ENCODE measurements around the gene GSTM3. TPM values are rescaled to one million over a fixed set of nuclear protein-coding genes. Genes with fewer than 3 reads are reported as not detected.

Gene GSTM3
- total RNA-seq, 4 donors from 2014 or later = 61.1 to 162 (median 132) TPM

DNA sequence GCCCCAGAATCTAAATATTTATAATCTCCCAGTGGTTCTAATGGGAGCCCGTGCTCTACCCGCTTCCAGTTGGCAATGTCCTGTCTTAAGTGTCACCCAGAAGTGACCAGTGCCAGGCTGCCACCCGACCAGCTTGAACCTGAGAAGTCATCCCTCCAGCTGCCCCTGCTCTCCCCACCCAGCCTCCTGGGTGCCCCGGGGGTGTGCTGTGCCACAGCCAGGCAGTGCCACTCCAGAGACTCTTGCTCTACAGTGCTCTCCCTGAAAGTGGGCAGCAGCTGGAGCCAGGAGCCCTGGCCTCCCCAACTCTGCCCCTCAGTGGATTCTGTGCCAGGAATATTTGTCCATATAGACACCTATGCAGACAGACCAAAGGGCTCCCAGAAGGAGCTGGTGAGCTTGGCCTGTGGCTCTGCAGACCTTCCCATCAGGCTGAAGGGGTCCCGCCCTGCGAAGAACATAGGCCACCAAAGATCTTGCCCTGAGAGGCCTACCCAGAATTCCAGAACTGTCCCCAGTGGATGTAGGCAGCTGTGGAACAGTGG, 31.9 kb upstream of the GSTM3 start:
- 88 to 97% methylated on average over 4 to 6 of the region's 6 CpGs for WGBS, 2 donors
- no peak for TF ChIP-seq POLR2A (IDR thresholded peaks at IDR 0.05)
- TF ChIP-seq CTCF (IDR thresholded peaks at IDR 0.05) = no peak
- peaks cover 0 to 21% of the 10 kb centered on the region in 2 donors for H3K4me1 ChIP-seq
- H3K27me3 ChIP-seq = no peaks in the 10 kb centered on the region
- intact Hi-C loops (cut with DNase I) = loop anchor here (2.0 kb wide), 1 partner anchor 132 kb away; no protein-coding TSS in a partner anchor
- H3K4me3 ChIP-seq (replicated peaks in 1 of 3) = no peak overlapping the region
- H3K9me3 ChIP-seq = no peaks in the 10 kb centered on the region
- no peak for DNase-seq
- H3K36me3 ChIP-seq = no peaks in the 10 kb centered on the region
- no peak overlapping the region for H3K27ac ChIP-seq

DNA sequence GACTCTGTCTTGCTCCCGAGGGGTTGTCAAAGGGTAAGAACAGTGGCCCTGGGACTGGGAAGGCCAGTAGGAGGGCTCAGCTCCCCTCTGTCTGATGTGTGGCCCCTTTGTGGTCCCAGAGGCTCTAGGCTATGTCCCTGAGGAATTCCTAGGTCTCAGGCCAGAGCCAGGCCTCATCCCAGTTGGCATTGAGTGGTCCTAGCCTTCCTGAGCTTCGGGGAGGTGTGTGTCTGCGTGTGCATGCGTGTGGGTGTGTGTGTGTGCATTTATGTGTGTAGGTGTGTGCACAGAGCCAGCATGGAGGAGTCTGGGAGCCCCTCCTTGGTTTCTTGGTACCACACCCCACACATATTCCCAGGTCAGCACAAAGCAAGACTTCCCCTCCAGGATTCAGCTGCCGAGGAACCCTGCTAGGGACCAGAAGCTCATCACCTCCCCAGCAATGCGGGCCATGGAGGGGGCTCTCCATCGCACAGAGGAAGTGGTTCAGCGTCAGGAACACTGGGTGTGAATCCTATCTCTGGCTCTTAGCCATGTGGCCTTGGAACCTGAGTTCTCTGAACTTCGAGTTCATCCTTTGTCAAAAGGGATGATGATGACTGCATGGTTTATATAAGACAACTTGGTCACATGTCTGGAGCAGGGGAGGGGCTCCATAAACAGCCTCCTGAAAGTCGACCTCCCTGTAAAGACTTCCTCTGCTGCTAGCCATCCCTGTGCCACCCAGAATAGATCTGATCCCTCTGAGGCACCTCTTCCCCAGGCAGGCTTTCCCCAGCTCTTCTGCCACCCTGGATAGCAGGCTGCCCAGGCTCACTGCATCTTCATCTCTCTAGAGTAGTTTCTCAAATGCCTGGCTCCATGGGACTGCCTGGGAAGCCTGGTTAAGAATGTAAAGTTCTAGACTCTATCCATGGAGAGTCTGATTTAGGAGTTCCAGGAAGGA, 31.1 kb upstream of the GSTM3 start:
- H3K9me3 ChIP-seq = no peaks in the 10 kb centered on the region
- no peaks in the 10 kb centered on the region for H3K27me3 ChIP-seq
- H3K4me3 ChIP-seq (replicated peaks in 1 of 3) = no peak overlapping the region
- H3K27ac ChIP-seq = no peak overlapping the region
- 73 to 91% methylated on average over 7 to 10 of the region's 10 CpGs for WGBS, 2 donors
- no peak for TF ChIP-seq CTCF (IDR thresholded peaks at IDR 0.05)
- TF ChIP-seq POLR2A (IDR thresholded peaks at IDR 0.05) = no peak
- no peaks in the 10 kb centered on the region for H3K36me3 ChIP-seq
- intact Hi-C loops (cut with DNase I) = loop anchor here (2.0 kb wide), 1 partner anchor 131 kb away; no protein-coding TSS in a partner anchor
- peaks cover 0 to 19% of the 10 kb centered on the region in 2 donors for H3K4me1 ChIP-seq
- no peak for DNase-seq

DNA sequence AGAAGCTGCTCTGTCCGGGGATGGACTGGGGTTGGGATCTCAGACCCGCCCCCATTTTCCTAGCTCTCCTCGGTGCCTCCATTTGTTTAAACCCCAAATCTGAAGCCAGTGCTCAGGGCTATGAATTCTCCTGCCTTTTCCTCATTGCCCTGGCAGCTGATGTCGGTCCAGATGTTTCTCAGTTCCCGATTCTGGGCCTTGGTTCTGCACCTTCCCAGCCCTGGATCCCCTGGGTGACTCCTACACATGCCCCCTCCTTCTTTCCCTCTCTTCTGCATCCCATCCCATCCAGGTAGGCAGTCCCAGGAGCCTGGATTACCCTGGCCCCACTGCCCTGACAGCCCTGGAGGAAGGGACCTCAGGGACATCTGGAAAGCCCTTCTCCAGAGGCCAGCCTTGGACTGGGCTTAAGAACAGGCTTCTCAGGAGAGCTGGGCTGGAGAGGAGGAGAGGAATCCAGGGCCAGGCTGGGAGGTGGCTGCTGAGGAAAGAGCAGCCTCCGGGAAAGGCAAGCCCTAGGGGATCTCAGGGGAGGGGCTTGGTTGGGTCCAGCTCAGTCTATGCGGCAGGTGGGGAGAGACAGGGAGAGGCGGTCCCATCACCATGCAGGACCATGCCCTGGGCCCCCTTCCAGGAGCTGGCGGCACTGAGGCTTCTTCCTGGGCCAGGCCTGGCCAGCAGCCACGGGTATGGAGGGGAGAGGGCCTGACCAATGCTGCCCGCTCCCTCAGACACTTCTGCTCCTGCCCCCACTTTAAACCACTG, 29.7 kb upstream of the GSTM3 start:
- DNase-seq = peak; percentile 77 to 86
- H3K36me3 ChIP-seq = no peaks in the 10 kb centered on the region
- TF ChIP-seq POLR2A (IDR thresholded peaks at IDR 0.05) (no peak), CTCF (IDR thresholded peaks at IDR 0.05) (no peak)
- intact Hi-C loops (cut with DNase I) = no loop called here
- H3K27me3 ChIP-seq = no peaks in the 10 kb centered on the region
- 61 to 65% methylated on average over 9 to 11 of the region's 11 CpGs for WGBS, 2 donors
- H3K4me3 ChIP-seq (replicated peaks in 1 of 3) = no peak overlapping the region
- H3K27ac ChIP-seq = no peak overlapping the region
- peaks cover 0 to 17% of the 10 kb centered on the region in 2 donors for H3K4me1 ChIP-seq
- H3K9me3 ChIP-seq = no peaks in the 10 kb centered on the region

GRCh38 chr1:109769330-109770078, 28.7 kb upstream of the GSTM3 start:
- Histone ChIP-seq H3K4me3 (replicated peaks in 1 of 3) (no peak overlapping the region), H3K9me3 (no peaks in the 10 kb centered on the region), H3K4me1 (peaks cover 0 to 17% of the 10 kb centered on the region in 2 donors), H3K27ac (no peak overlapping the region), H3K36me3 (no peaks in the 10 kb centered on the region), H3K27me3 (no peaks in the 10 kb centered on the region)
- WGBS, 2 donors = 90 to 93% methylated on average over 11 of the region's 11 CpGs
- no peak for DNase-seq
- TF ChIP-seq CTCF (IDR thresholded peaks at IDR 0.05) (no peak), POLR2A (IDR thresholded peaks at IDR 0.05) (no peak)
- intact Hi-C loops (cut with DNase I) = no loop called here
